CD4-positive, alpha-beta memory T cell (primary cell): ENCODE measurements around the gene ITSN1. TPM values are rescaled to one million over a fixed set of nuclear protein-coding genes. Genes with fewer than 3 reads are reported as not detected.

Experiments
- CTCF ChIA-PET: fragments of 350-600 bp; sonication (Branson Sonifier 250); formaldehyde crosslinking; loops from one replicate; lab custom pipeline; 2021; ENCODE audit warnings: inconsistent platforms; ENCODE audit not compliant: partially characterized antibody; lab: Charles Lee
- POLR2A ChIA-PET: fragments of 350-600 bp; sonication (Branson Sonifier 250); formaldehyde crosslinking; loops from one replicate; lab custom pipeline; 2021; ENCODE audit not compliant: partially characterized antibody; lab: Charles Lee
- DNase-seq, 5 donors: peaks; one replicate each; pipeline versions ENCODE4 v3.0.0 to v3.0.0-alpha.2; 2020 to 2022; ENCODE audit warnings: mixed read lengths in 1 of 5
- H3K27ac ChIP-seq: one replicate; pipeline ENCODE4 v1.7.0; 2013; ENCODE audit warnings: low read depth, low read length
- H3K27me3 ChIP-seq: 2 replicates; pipeline ENCODE4 v1.7.0; 2013; ENCODE audit warnings: mild to moderate bottlenecking, low read length, moderate library complexity; ENCODE audit not compliant: insufficient read depth
- H3K36me3 ChIP-seq: 2 replicates; pipeline ENCODE4 v1.7.0; 2013; ENCODE audit warnings: mild to moderate bottlenecking, low read length, moderate library complexity; ENCODE audit not compliant: insufficient read depth
- H3K4me1 ChIP-seq: 2 replicates; pipeline ENCODE4 v1.7.0; 2013; ENCODE audit warnings: mild to moderate bottlenecking, low read length, moderate library complexity; ENCODE audit not compliant: insufficient read depth
- H3K4me3 ChIP-seq, 2 donors: one replicate each; pipeline ENCODE4 v1.7.0; 2013; ENCODE audit warnings: low read length in 2 of 2, mild to moderate bottlenecking in 1 of 2
- H3K9me3 ChIP-seq, 2 donors: one replicate each; pipeline ENCODE4 v1.7.0; 2013; ENCODE audit warnings: low read length in 2 of 2, control low read depth in 1 of 2; ENCODE audit not compliant: control insufficient read depth in 1 of 2
- H3K27ac Mint-ChIP-seq, 7 donors: one replicate each; pipeline ENCODE4 v1.8.0; 2020 to 2021; ENCODE audit warnings: mixed read lengths in 7 of 7, mild to moderate bottlenecking in 6 of 7, inconsistent platforms in 3 of 7, moderate library complexity in 3 of 7
- H3K27me3 Mint-ChIP-seq, 2 donors: one replicate each; pipeline ENCODE4 v1.8.0; 2020 to 2021; ENCODE audit warnings: mixed read lengths in 2 of 2
- H3K36me3 Mint-ChIP-seq, 2 donors: one replicate each; pipeline ENCODE4 v1.8.0; 2020 to 2021; ENCODE audit warnings: mixed read lengths in 2 of 2, inconsistent platforms in 1 of 2, mild to moderate bottlenecking in 1 of 2
- H3K4me1 Mint-ChIP-seq, 4 donors: one replicate each; pipeline ENCODE4 v1.8.0; 2020 to 2021; ENCODE audit warnings: mixed read lengths in 4 of 4, mild to moderate bottlenecking in 1 of 4
- H3K4me3 Mint-ChIP-seq, 8 donors: one replicate each; pipeline ENCODE4 v1.8.0; 2020 to 2021; ENCODE audit warnings: mixed read lengths in 8 of 8, mild to moderate bottlenecking in 7 of 8, moderate library complexity in 6 of 8, inconsistent platforms in 3 of 8
- H3K9me3 Mint-ChIP-seq, 8 donors: one replicate each; pipeline ENCODE4 v1.8.0; 2020 to 2021; ENCODE audit warnings: mixed read lengths in 8 of 8, mild to moderate bottlenecking in 5 of 8, inconsistent platforms in 3 of 8, moderate library complexity in 1 of 8
- intact Hi-C: fragments of 100-400 bp; cut with micrococcal nuclease; formaldehyde crosslinking; loops from one replicate; pipeline ENCODE4 v1.15.1; 2023
- polyA plus RNA-seq, 2 donors: library from polyadenylated mRNA; unstranded; fragments of 300-500 nt; fragmentation: Illumina TruSeq; gene quantifications; one replicate each; pipeline ENCODE4 v1.2.3, GENCODE V29; 2021
- total RNA-seq, 2 experiments: library from RNA; stranded (reverse); gene quantifications; one replicate each; pipeline ENCODE4 v1.2.3, GENCODE V29; 2021

ITSN1 gene
- total and polyA plus RNA-seq, 4 experiments from 2014 or later, result 1.0 to 3.9 (median 3.0) TPM

- intact Hi-C loops, result no loop called here
- Mint-ChIP-seq H3K4me3 (no peak overlapping the region), H3K27me3 (peaks cover 0 to 2% of the 10 kb centered on the region in 2 donors), H3K9me3 (no peaks in the 10 kb centered on the region), H3K4me1 (peaks cover 0 to under 1% (median 0%) of the 10 kb centered on the region in 4 donors), H3K27ac (no peak overlapping the region), H3K36me3 (no peaks in the 10 kb centered on the region)
- ChIA-PET CTCF (no interaction called here), POLR2A (no interaction called here)
- Histone ChIP-seq H3K4me1 (no peaks in the 10 kb centered on the region), H3K27ac (no peak overlapping the region), H3K27me3 (no peaks in the 10 kb centered on the region), H3K36me3 (no peaks in the 10 kb centered on the region), H3K9me3 (no peaks in the 10 kb centered on the region), H3K4me3 (no peak overlapping the region)
- no peak for DNase-seq
These were observed 56.0 kb downstream of the ITSN1 start for GRCh38 chr21:33698087-33698860.

- H3K9me3 ChIP-seq, result no peaks in the 10 kb centered on the region
- no peak overlapping the region for H3K4me3 ChIP-seq
- POLR2A ChIA-PET, result no interaction called here
- Mint-ChIP-seq H3K4me1 (peaks cover 0 to 11% (median 3%) of the 10 kb centered on the region in 4 donors), H3K27ac (no peak overlapping the region), H3K4me3 (no peak overlapping the region), H3K9me3 (no peaks in the 10 kb centered on the region), H3K36me3 (no peaks in the 10 kb centered on the region), H3K27me3 (peaks cover 0 to 2% of the 10 kb centered on the region in 2 donors)
- H3K27me3 ChIP-seq, result no peaks in the 10 kb centered on the region
- intact Hi-C loops, result no loop called here
- no peaks in the 10 kb centered on the region for H3K4me1 ChIP-seq
- no peak overlapping the region for H3K27ac ChIP-seq
- H3K36me3 ChIP-seq, result no peaks in the 10 kb centered on the region
- DNase-seq, result no peak
- CTCF ChIA-PET, result no interaction called here
These were observed 57.0 kb downstream of the ITSN1 start for GRCh38 chr21:33699277-33699676.

GRCh38 chr21:33700491-33700890 lies 58.2 kb downstream of the ITSN1 start:
- Mint-ChIP-seq H3K27ac (no peak overlapping the region), H3K4me3 (no peak overlapping the region), H3K9me3 (no peaks in the 10 kb centered on the region), H3K27me3 (peaks cover 0 to 2% of the 10 kb centered on the region in 2 donors), H3K36me3 (no peaks in the 10 kb centered on the region), H3K4me1 (peaks cover 0 to 11% (median 3%) of the 10 kb centered on the region in 4 donors)
- no peak for DNase-seq
- H3K9me3 ChIP-seq, result no peaks in the 10 kb centered on the region
- H3K27ac ChIP-seq, result no peak overlapping the region
- POLR2A ChIA-PET, result no interaction called here
- CTCF ChIA-PET, result no interaction called here
- H3K4me1 ChIP-seq, result no peaks in the 10 kb centered on the region
- no peak overlapping the region for H3K4me3 ChIP-seq
- intact Hi-C loops, result no loop called here
- H3K36me3 ChIP-seq, result no peaks in the 10 kb centered on the region
- no peaks in the 10 kb centered on the region for H3K27me3 ChIP-seq

GRCh38 chr21:33703750-33704606 lies 61.7 kb downstream of the ITSN1 start:
- no peak overlapping the region for H3K4me3 ChIP-seq
- no peaks in the 10 kb centered on the region for H3K36me3 ChIP-seq
- ChIA-PET POLR2A (no interaction called here), CTCF (no interaction called here)
- Mint-ChIP-seq H3K27me3 (peaks cover 0 to 2% of the 10 kb centered on the region in 2 donors), H3K9me3 (peaks cover 0 to 13% (median 5%) of the 10 kb centered on the region in 8 donors), H3K4me1 (peaks cover 0 to 11% (median 3%) of the 10 kb centered on the region in 4 donors), H3K27ac (peak overlapping the region in 6 of 7 donors; percentile 1 to 69 (median 57)), H3K36me3 (peaks cover 2 to 4% of the 10 kb centered on the region in 2 donors), H3K4me3 (peak overlapping the region in 5 of 8 donors; percentile 8 to 67 (median 46))
- H3K9me3 ChIP-seq, result no peaks in the 10 kb centered on the region
- no peak overlapping the region for H3K27ac ChIP-seq
- no peaks in the 10 kb centered on the region for H3K4me1 ChIP-seq
- DNase-seq, result no peak
- H3K27me3 ChIP-seq, result no peaks in the 10 kb centered on the region
- intact Hi-C loops, result no loop called here

GRCh38 chr21:33707846-33708245 lies 65.5 kb downstream of the ITSN1 start:
- Histone ChIP-seq H3K36me3 (no peaks in the 10 kb centered on the region), H3K4me3 (no peak overlapping the region), H3K27ac (no peak overlapping the region), H3K9me3 (no peaks in the 10 kb centered on the region), H3K27me3 (no peaks in the 10 kb centered on the region), H3K4me1 (no peaks in the 10 kb centered on the region)
- DNase-seq, result no peak
- Mint-ChIP-seq H3K4me1 (peaks cover 0 to 11% (median 3%) of the 10 kb centered on the region in 4 donors), H3K27ac (no peak overlapping the region), H3K27me3 (no peaks in the 10 kb centered on the region), H3K36me3 (peaks cover 4 to 9% of the 10 kb centered on the region in 2 donors), H3K9me3 (peaks cover 0 to 17% (median 8%) of the 10 kb centered on the region in 8 donors), H3K4me3 (no peak overlapping the region)
- CTCF ChIA-PET, result no interaction called here
- intact Hi-C loops, result no loop called here
- POLR2A ChIA-PET, result no interaction called here

GRCh38 chr21:33708874-33709273 lies 66.6 kb downstream of the ITSN1 start:
- Histone ChIP-seq H3K27ac (no peak overlapping the region), H3K9me3 (no peaks in the 10 kb centered on the region), H3K4me3 (no peak overlapping the region), H3K4me1 (no peaks in the 10 kb centered on the region), H3K36me3 (no peaks in the 10 kb centered on the region), H3K27me3 (no peaks in the 10 kb centered on the region)
- intact Hi-C loops, result no loop called here
- Mint-ChIP-seq H3K4me1 (peaks cover 0 to 4% (median 3%) of the 10 kb centered on the region in 4 donors), H3K36me3 (peaks cover 4 to 9% of the 10 kb centered on the region in 2 donors), H3K27ac (no peak overlapping the region), H3K4me3 (no peak overlapping the region), H3K9me3 (peaks cover 0 to 17% (median 8%) of the 10 kb centered on the region in 8 donors), H3K27me3 (no peaks in the 10 kb centered on the region)
- ChIA-PET CTCF (no interaction called here), POLR2A (no interaction called here)
- no peak for DNase-seq
